ENCODE measurements around the gene AANAT.

AANAT gene

GRCh38 chr17:76442341-76443338 lies 24.8 kb upstream of the AANAT start:
- peak; percentile 48 for DNase-seq

- peak; percentile 56 for DNase-seq
These were observed 22.7 kb upstream of the AANAT start for GRCh38 chr17:76444518-76445311.

- no peak for DNase-seq
These were observed 21.5 kb upstream of the AANAT start for GRCh38 chr17:76445697-76446448.

GRCh38 chr17:76446449-76447231 lies 20.8 kb upstream of the AANAT start:
- DNase-seq, result peak; percentile 27

- peak; percentile 52 for DNase-seq
These were observed 19.3 kb upstream of the AANAT start for GRCh38 chr17:76447931-76448652.

GRCh38 chr17:76449126-76449525 lies 18.3 kb upstream of the AANAT start:
- DNase-seq, result no peak

- DNase-seq, result no peak
These were observed 15.9 kb upstream of the AANAT start for GRCh38 chr17:76451506-76451905.

GRCh38 chr17:76452127-76452659 lies 15.2 kb upstream of the AANAT start:
- peak; percentile 39 for DNase-seq

GRCh38 chr17:76452660-76453430 lies 14.6 kb upstream of the AANAT start, which contains the start of gene UBE2O:
UBE2O (minus strand) TSS chr17:76453152; CDS start chr17:76453141, 11 bp downstream.
- DNase-seq, result peak; percentile 94

- DNase-seq, result no peak
These were observed 14.0 kb upstream of the AANAT start for GRCh38 chr17:76453431-76453743.

- peak; percentile 15 for DNase-seq
These were observed 8.6 kb upstream of the AANAT start for GRCh38 chr17:76458580-76459490.

GRCh38 chr17:76459674-76460073 lies 7.7 kb upstream of the AANAT start:
- no peak for DNase-seq

GRCh38 chr17:76461765-76462555 lies 5.4 kb upstream of the AANAT start:
- no peak for DNase-seq

GRCh38 chr17:76462556-76463290 lies 4.7 kb upstream of the AANAT start:
- DNase-seq, result no peak

- DNase-seq, result no peak
These were observed 650 bp upstream of the AANAT start for GRCh38 chr17:76466775-76467130.

GRCh38 chr17:76467809-76468633 lies 618 bp downstream of the AANAT start:
- no peak for DNase-seq

- no peak for DNase-seq
These were observed 1.2 kb downstream of the AANAT start for GRCh38 chr17:76468634-76469010.

Data from activated CD4-positive, alpha-beta T cell treated with anti-CD3 and anti-CD28 coated beads, Interleukin-2, Interleukin-6, amounts not matched to agents 100 ng/mL and 50 ng/mL, durations not matched to agents 16 hours and 8 hours (primary cell).